ENCODE measurements around the gene FLYWCH1. TPM values are rescaled to one million over a fixed set of nuclear protein-coding genes. Genes with fewer than 3 reads are reported as not detected.

Gene FLYWCH1
- total and polyA plus RNA-seq, 2 donors (not counting 1 experiment from before 2014, with no cell fraction given), result 78.3 to 120 TPM

DNA sequence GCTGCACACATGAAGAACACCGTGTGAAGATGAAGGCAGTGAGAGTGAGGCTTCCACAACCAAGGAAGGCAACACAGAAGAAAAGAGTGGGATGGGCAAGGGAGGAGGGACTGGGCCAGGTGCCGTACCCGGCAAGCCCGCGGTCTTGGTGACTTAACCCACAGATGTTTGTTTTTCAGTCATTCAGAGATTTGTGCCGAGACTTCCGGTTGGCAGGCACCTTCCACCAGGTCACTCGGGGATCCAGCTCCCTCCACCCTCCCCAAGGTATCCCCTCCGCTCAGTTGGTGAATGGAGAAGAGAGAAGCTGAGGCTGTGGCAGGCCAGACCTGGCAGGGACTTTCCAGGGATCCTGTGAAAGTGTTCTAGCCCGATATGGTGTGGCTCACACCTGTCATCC lies 47.5 kb downstream of the FLYWCH1 start:
- peaks cover 29 to 41% of the 10 kb centered on the region in 2 donors for H3K4me1 ChIP-seq (ENCODE audit: control insufficient read depth in 2 of 2, insufficient read depth in 2 of 2, low read length in 2 of 2)
- peaks cover 0 to 54% (median 11%) of the 10 kb centered on the region in 4 experiments for H3K27me3 ChIP-seq (replicated peaks in 1 of 4; ENCODE audit: control extremely low read depth in 1 of 4, control insufficient read depth in 3 of 4, insufficient read depth in 4 of 4, low read length in 3 of 4)
- H3K4me2 ChIP-seq (replicated peaks; ENCODE audit: low read depth, low read length, poor library complexity, severe bottlenecking), result no peak overlapping the region
- H3K4me3 ChIP-seq (ENCODE audit: control extremely low read depth in 1 of 5, extremely low read depth in 1 of 5, insufficient read depth in 1 of 5, low read depth in 2 of 5, low read length in 4 of 5), result no peak overlapping the region
- no peaks in the 10 kb centered on the region for H3K36me3 ChIP-seq (replicated peaks in 1 of 2; ENCODE audit: control extremely low read depth in 1 of 2, control insufficient read depth in 1 of 2, extremely low read depth in 1 of 2, insufficient read depth in 2 of 2, low read length in 1 of 2)
- no peaks in the 10 kb centered on the region for H3K9me3 Mint-ChIP-seq (ENCODE audit: insufficient read depth)
- DNase-seq (no peak), ATAC-seq (ENCODE audit: low read depth) (no peak)
- H3K9ac ChIP-seq (ENCODE audit: low read length), result no peak overlapping the region
- H3K4me3 Mint-ChIP-seq, result no peak overlapping the region
- intact Hi-C loops (cut with micrococcal nuclease), result no loop called here
- no peaks in the 10 kb centered on the region for H3K79me2 ChIP-seq (ENCODE audit: control insufficient read depth, insufficient read depth, low read length)
- H4K20me1 ChIP-seq (ENCODE audit: control insufficient read depth, insufficient read depth, low read length, poor library complexity, severe bottlenecking), result peaks cover 10% of the 10 kb centered on the region
- H3K27me3 Mint-ChIP-seq, result peaks cover 27% of the 10 kb centered on the region
- H3K27ac ChIP-seq (ENCODE audit: low read length in 2 of 2), result no peak overlapping the region
- H3K4me1 Mint-ChIP-seq, result peaks cover 17% of the 10 kb centered on the region
- WGBS (ENCODE audit: insufficient coverage), result 88% methylated on average over 2 of the region's 10 CpGs
- H2AFZ ChIP-seq (ENCODE audit: insufficient read depth, low read depth, low read length, poor library complexity, severe bottlenecking), result no peak overlapping the region
- no peak overlapping the region for H3K27ac Mint-ChIP-seq
- peaks cover 0 to 8% (median 0%) of the 10 kb centered on the region in 3 donors for H3K9me3 ChIP-seq (ENCODE audit: control extremely low read depth in 1 of 3, control insufficient read depth in 2 of 3, insufficient read depth in 1 of 3, low read length in 2 of 3)
- TF ChIP-seq, protein P1, sequence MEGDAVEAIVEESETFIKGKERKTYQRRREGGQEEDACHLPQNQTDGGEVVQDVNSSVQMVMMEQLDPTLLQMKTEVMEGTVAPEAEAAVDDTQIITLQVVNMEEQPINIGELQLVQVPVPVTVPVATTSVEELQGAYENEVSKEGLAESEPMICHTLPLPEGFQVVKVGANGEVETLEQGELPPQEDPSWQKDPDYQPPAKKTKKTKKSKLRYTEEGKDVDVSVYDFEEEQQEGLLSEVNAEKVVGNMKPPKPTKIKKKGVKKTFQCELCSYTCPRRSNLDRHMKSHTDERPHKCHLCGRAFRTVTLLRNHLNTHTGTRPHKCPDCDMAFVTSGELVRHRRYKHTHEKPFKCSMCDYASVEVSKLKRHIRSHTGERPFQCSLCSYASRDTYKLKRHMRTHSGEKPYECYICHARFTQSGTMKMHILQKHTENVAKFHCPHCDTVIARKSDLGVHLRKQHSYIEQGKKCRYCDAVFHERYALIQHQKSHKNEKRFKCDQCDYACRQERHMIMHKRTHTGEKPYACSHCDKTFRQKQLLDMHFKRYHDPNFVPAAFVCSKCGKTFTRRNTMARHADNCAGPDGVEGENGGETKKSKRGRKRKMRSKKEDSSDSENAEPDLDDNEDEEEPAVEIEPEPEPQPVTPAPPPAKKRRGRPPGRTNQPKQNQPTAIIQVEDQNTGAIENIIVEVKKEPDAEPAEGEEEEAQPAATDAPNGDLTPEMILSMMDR (IDR thresholded peaks at IDR 0.05), result no peak
- ChIA-PET POLR2A (no interaction called here), CTCF (interaction anchor here (0.5 to 1.2 kb wide), 3 partner anchors 13 to 134 kb away, joined by 3 to 4 read pairs (median 3); no protein-coding TSS in a partner anchor)

DNA sequence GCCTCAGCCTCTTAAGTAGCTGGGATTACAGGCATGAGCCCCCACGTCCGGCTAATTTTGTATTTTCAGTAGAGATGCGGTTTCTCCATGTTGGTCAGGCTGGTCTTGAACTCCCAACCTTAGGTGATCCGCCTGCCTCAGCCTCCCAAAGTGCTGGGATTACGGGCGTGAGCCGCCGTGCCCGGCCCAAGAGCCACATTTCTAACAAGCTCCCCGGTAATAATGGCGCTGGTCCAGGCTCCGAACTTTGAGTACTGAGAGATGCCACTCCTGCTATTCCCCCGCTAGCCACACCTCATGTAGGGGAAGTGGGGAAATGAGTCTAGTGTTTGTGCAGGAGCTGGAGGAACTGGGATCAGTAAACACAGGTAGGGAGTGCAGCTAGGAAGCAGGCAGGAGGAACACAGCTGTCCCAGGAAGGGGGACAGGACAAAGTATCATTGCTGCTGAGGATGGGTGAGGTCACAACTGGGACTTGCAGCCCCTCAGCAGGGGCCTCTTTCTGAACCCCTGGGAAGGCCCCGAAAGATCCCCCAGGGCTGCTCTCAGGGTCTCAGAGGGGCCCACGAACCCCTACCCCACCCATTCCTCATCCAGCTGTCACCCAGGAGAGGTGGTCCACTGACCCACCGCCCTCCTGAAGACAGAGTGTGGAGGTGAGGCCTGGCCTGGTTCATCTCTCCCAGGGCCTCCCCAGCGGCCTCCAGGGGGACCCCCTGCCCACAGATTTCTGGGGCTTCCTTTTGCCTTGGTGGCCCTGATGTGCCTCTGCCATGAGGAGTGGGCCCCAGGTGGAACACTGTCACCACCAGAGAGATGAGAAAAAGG lies 48.7 kb downstream of the FLYWCH1 start:
- no peak for DNase-seq
- no peak for ATAC-seq (ENCODE audit: low read depth)
- H3K9me3 Mint-ChIP-seq (ENCODE audit: insufficient read depth), result no peaks in the 10 kb centered on the region
- Histone ChIP-seq H3K27ac (ENCODE audit: low read length in 2 of 2) (no peak overlapping the region), H3K9ac (ENCODE audit: low read length) (no peak overlapping the region), H3K36me3 (replicated peaks in 1 of 2; ENCODE audit: control extremely low read depth in 1 of 2, control insufficient read depth in 1 of 2, extremely low read depth in 1 of 2, insufficient read depth in 2 of 2, low read length in 1 of 2) (no peaks in the 10 kb centered on the region), H2AFZ (ENCODE audit: insufficient read depth, low read depth, low read length, poor library complexity, severe bottlenecking) (no peak overlapping the region), H3K79me2 (ENCODE audit: control insufficient read depth, insufficient read depth, low read length) (no peaks in the 10 kb centered on the region), H3K4me1 (ENCODE audit: control insufficient read depth in 2 of 2, insufficient read depth in 2 of 2, low read length in 2 of 2) (peaks cover 38 to 46% of the 10 kb centered on the region in 2 donors), H3K4me2 (replicated peaks; ENCODE audit: low read depth, low read length, poor library complexity, severe bottlenecking) (no peak overlapping the region), H4K20me1 (ENCODE audit: control insufficient read depth, insufficient read depth, low read length, poor library complexity, severe bottlenecking) (peaks cover 10% of the 10 kb centered on the region), H3K4me3 (ENCODE audit: control extremely low read depth in 1 of 5, extremely low read depth in 1 of 5, insufficient read depth in 1 of 5, low read depth in 2 of 5, low read length in 4 of 5) (no peak overlapping the region), H3K9me3 (ENCODE audit: control extremely low read depth in 1 of 3, control insufficient read depth in 2 of 3, insufficient read depth in 1 of 3, low read length in 2 of 3) (peaks cover 0 to 13% (median 0%) of the 10 kb centered on the region in 3 donors), H3K27me3 (replicated peaks in 1 of 4; ENCODE audit: control extremely low read depth in 1 of 4, control insufficient read depth in 3 of 4, insufficient read depth in 4 of 4, low read length in 3 of 4) (peaks cover 0 to 55% (median 13%) of the 10 kb centered on the region in 4 experiments)
- H3K27me3 Mint-ChIP-seq, result peaks cover 31% of the 10 kb centered on the region
- H3K27ac Mint-ChIP-seq, result no peak overlapping the region
- CTCF ChIA-PET, result interaction anchor here (0.9 to 1.2 kb wide), 4 partner anchors 10 to 133 kb away, joined by 3 to 4 read pairs (median 3); no protein-coding TSS in a partner anchor
- POLR2A ChIA-PET, result no interaction called here
- H3K4me3 Mint-ChIP-seq, result no peak overlapping the region
- H3K4me1 Mint-ChIP-seq, result peaks cover 23% of the 10 kb centered on the region
- WGBS (ENCODE audit: insufficient coverage), result 74% methylated on average over 6 of the region's 17 CpGs
- intact Hi-C loops (cut with micrococcal nuclease), result no loop called here
- TF ChIP-seq, protein P1 (IDR thresholded peaks at IDR 0.05), result no peak
- no peak for TF ChIP-seq EZH2 (IDR thresholded peaks at IDR 0.05; ENCODE audit: borderline replicate concordance, insufficient read depth, low read depth, low read length, poor library complexity, severe bottlenecking)

Measured in B cell (primary cell).